Measurements from ENCODE around the gene HIVEP3. TPM values are rescaled to one million over a fixed set of nuclear protein-coding genes. Genes with fewer than 3 reads are reported as not detected.

HIVEP3 gene
- total RNA-seq, 1 experiment from 2014 or later = 6.0 TPM

DNA sequence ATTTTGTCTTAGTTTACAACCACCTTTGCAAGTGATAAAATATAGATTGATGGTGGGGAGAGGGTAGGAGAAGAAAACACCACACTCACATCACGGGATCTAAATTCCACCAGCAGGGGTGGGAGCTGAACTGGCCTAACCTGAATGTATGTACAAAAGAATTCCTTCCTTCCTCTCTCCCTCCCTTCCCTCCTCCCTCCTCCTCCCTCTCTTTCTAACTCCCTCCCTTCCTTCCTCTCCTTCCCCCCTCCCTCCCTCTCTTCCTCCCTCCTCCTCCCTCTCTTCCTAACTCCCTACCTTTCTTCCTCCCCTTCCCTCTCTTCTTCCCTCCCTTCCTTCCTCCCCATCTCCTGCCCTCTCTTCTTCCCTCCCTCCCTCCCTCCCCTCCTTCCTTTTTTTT lies 40.2 kb downstream of the HIVEP3 start:
- Histone ChIP-seq H3K36me3 (ENCODE audit: control insufficient read depth, insufficient read depth, low read length) (no peaks in the 10 kb centered on the region), H3K27me3 (ENCODE audit: control insufficient read depth, insufficient read depth, low read length) (no peaks in the 10 kb centered on the region), H3K9me3 (ENCODE audit: control insufficient read depth, insufficient read depth, low read depth, low read length) (no peaks in the 10 kb centered on the region), H3K4me1 (ENCODE audit: control insufficient read depth, insufficient read depth, low read length) (peaks cover 34% of the 10 kb centered on the region), H3K4me3 (ENCODE audit: low read depth in 2 of 2, low read length in 2 of 2) (no peak overlapping the region), H3K27ac (ENCODE audit: low read length) (peak overlapping the region; percentile 50; the same call in 1 of the 2 replicates)
- intact Hi-C loops (cut with micrococcal nuclease; ENCODE audit: unreplicated experiment) = no loop called here
- in situ Hi-C loops (cut with HindIII; ENCODE audit: low pct_unique_long_range_greater_than_20kb, low sequenced_read_pairs) = no loop called here
- TF ChIP-seq CTCF (IDR thresholded peaks at IDR 0.05) (no peak), TCF7L2 (IDR thresholded peaks at IDR 0.05; ENCODE audit: low read depth, low read length) (no peak), POLR2AphosphoS5 (IDR thresholded peaks at IDR 0.05; ENCODE audit: low read depth, low read length) (no peak), SIN3A (IDR thresholded peaks at IDR 0.05; ENCODE audit: borderline replicate concordance, insufficient read depth, low read depth, low read length) (no peak)
- TF ChIP-seq, protein P1, sequence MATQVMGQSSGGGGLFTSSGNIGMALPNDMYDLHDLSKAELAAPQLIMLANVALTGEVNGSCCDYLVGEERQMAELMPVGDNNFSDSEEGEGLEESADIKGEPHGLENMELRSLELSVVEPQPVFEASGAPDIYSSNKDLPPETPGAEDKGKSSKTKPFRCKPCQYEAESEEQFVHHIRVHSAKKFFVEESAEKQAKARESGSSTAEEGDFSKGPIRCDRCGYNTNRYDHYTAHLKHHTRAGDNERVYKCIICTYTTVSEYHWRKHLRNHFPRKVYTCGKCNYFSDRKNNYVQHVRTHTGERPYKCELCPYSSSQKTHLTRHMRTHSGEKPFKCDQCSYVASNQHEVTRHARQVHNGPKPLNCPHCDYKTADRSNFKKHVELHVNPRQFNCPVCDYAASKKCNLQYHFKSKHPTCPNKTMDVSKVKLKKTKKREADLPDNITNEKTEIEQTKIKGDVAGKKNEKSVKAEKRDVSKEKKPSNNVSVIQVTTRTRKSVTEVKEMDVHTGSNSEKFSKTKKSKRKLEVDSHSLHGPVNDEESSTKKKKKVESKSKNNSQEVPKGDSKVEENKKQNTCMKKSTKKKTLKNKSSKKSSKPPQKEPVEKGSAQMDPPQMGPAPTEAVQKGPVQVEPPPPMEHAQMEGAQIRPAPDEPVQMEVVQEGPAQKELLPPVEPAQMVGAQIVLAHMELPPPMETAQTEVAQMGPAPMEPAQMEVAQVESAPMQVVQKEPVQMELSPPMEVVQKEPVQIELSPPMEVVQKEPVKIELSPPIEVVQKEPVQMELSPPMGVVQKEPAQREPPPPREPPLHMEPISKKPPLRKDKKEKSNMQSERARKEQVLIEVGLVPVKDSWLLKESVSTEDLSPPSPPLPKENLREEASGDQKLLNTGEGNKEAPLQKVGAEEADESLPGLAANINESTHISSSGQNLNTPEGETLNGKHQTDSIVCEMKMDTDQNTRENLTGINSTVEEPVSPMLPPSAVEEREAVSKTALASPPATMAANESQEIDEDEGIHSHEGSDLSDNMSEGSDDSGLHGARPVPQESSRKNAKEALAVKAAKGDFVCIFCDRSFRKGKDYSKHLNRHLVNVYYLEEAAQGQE (IDR thresholded peaks at IDR 0.05; ENCODE audit: insufficient read depth in 1 of 2, low read depth in 2 of 2, low read length in 1 of 2) = no peak
- no TSS peak for BruUV-seq (replicated peaks)
- ChIA-PET POLR2A (no interaction called here), CTCF (no interaction called here)
- ATAC-seq (no peak), DNase-seq (ENCODE audit: low read depth, low spot score) (no peak)

- no peak overlapping the region for H3K4me3 ChIP-seq (ENCODE audit: low read depth in 2 of 2, low read length in 2 of 2)
- no TSS peak for BruUV-seq (replicated peaks)
- POLR2A ChIA-PET = no interaction called here
- H3K36me3 ChIP-seq (ENCODE audit: control insufficient read depth, insufficient read depth, low read length) = no peaks in the 10 kb centered on the region
- in situ Hi-C loops (cut with HindIII; ENCODE audit: low pct_unique_long_range_greater_than_20kb, low sequenced_read_pairs) (no loop called here), intact Hi-C loops (cut with micrococcal nuclease; ENCODE audit: unreplicated experiment) (no loop called here)
- CTCF ChIA-PET = no interaction called here
- TF ChIP-seq POLR2AphosphoS5 (IDR thresholded peaks at IDR 0.05; ENCODE audit: low read depth, low read length) (no peak), SIN3A (IDR thresholded peaks at IDR 0.05; ENCODE audit: borderline replicate concordance, insufficient read depth, low read depth, low read length) (no peak), CTCF (IDR thresholded peaks at IDR 0.05) (no peak), TCF7L2 (IDR thresholded peaks at IDR 0.05; ENCODE audit: low read depth, low read length) (no peak)
- TF ChIP-seq, protein P1 (IDR thresholded peaks at IDR 0.05; ENCODE audit: insufficient read depth in 1 of 2, low read depth in 2 of 2, low read length in 1 of 2) = no peak
- H3K4me1 ChIP-seq (ENCODE audit: control insufficient read depth, insufficient read depth, low read length) = peaks cover 29% of the 10 kb centered on the region
- H3K9me3 ChIP-seq (ENCODE audit: control insufficient read depth, insufficient read depth, low read depth, low read length) = no peaks in the 10 kb centered on the region
- H3K27me3 ChIP-seq (ENCODE audit: control insufficient read depth, insufficient read depth, low read length) = no peaks in the 10 kb centered on the region
- H3K27ac ChIP-seq (ENCODE audit: low read length) = peak overlapping the region; percentile 53; the same call in 1 of the 2 replicates
- no peak for DNase-seq (ENCODE audit: low read depth, low spot score)
- ATAC-seq = no peak
These were observed 41.9 kb downstream of the HIVEP3 start for GRCh38 chr1:41876576-41877445.

Data from Panc1 (cell line).